Activated T-helper 2 cell treated with anti-CD3 and anti-CD28 coated beads, Interferon-gamma antibody, Interleukin-2, Interleukin-4, amounts not matched to agents 10 μg/mL and 5 μg/mL and 100 μg/mL, durations not matched to agents 14 hours and 24 hours and 36 hours (primary cell): Measurements from ENCODE around the gene TNFSF4. TPM values are rescaled to one million over a fixed set of nuclear protein-coding genes. Genes with fewer than 3 reads are reported as not detected.
A peak's percentile ranks its signal among the peaks of the same experiment; 100 is the strongest.
"Not testable (repeated sequence)": the region's sequence is repeated elsewhere in the genome, so short reads cannot be mapped to it uniquely, and the experiment has no call there.

Experiments
- DNase-seq: peaks from one replicate; pipeline ENCODE4 v3.0.0; 2021; ENCODE audit warnings: low spot score
- H3K27ac Mint-ChIP-seq: one replicate; pipeline ENCODE4 v1.8.0; 2021; ENCODE audit warnings: mixed read lengths
- H3K27me3 Mint-ChIP-seq: one replicate; pipeline ENCODE4 v1.8.0; 2021; ENCODE audit warnings: low read depth, mixed read lengths
- H3K36me3 Mint-ChIP-seq: one replicate; pipeline ENCODE4 v1.8.0; 2021; ENCODE audit warnings: low read depth, mixed read lengths
- H3K4me1 Mint-ChIP-seq: one replicate; pipeline ENCODE4 v1.8.0; 2021; ENCODE audit warnings: low read depth, mixed read lengths
- H3K4me3 Mint-ChIP-seq: one replicate; pipeline ENCODE4 v1.8.0; 2021; ENCODE audit warnings: low read depth, mild to moderate bottlenecking, moderate library complexity, mixed read lengths
- H3K9me3 Mint-ChIP-seq: one replicate; pipeline ENCODE4 v1.8.0; 2021; ENCODE audit warnings: mixed read lengths
- intact Hi-C: fragments of 100-400 bp; cut with micrococcal nuclease; formaldehyde crosslinking; loops from one replicate; pipeline ENCODE4 v1.15.1; 2023
- total RNA-seq: library from RNA; stranded (reverse); gene quantifications from 2 replicates; pipeline ENCODE4 v1.2.3, GENCODE V29; 2022

Gene TNFSF4
- 1.1 and 1.3 TPM in 2 replicates for total RNA-seq

DNA sequence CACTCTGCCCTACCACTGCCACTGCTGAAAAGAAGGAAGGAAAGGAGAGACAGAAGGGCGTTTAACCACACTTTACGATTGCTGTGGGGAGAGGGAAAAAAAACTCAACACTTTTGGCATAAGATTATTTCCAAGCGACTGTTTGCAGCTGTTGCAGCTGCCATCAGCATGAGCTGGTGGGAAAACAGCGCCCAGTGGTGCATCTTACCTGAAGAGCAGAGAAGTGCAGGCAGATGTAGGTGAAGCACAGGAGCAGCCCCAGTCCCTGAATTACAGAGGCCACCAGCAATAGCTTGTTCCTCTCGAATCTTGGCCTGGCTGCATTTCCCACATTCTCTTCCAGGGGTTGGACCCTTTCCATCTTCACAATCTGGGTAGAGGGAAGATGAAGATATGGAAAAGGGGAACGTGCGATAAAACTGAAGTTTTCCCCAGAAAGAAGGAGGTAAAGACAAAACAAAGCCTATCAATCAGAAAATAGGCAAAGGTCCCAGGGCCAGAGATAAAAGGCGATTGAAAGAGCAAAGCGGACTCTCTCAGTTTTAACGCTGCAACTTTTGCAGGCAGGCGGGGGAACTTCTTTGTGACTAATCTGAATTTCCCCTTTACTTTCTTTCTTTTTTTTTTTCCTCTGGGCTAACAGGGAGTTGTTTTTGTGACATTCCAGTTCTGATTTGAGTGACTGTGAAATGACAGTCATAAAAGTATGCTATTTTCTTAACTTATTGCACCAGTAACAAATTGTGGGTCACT lies at the start of gene TNFSF4:
TNFSF4 (minus strand) TSS at position 516 of the 753 bp plus-strand sequence; CDS start at position 361, 155 bp downstream.
- peaks cover 52% of the 10 kb centered on the region for H3K27me3 Mint-ChIP-seq
- H3K4me1 Mint-ChIP-seq = peaks cover 31% of the 10 kb centered on the region
- intact Hi-C loops = loop anchor here (1.0 to 10.0 kb wide), 5 partner anchors 12 to 562 kb away; no protein-coding TSS in a partner anchor
- no peaks in the 10 kb centered on the region for H3K9me3 Mint-ChIP-seq
- no peaks in the 10 kb centered on the region for H3K36me3 Mint-ChIP-seq
- no peak for DNase-seq
- H3K27ac Mint-ChIP-seq = no peak within 1 kb of the TSS
- peak within 1 kb of the TSS; percentile 61 for H3K4me3 Mint-ChIP-seq

DNA sequence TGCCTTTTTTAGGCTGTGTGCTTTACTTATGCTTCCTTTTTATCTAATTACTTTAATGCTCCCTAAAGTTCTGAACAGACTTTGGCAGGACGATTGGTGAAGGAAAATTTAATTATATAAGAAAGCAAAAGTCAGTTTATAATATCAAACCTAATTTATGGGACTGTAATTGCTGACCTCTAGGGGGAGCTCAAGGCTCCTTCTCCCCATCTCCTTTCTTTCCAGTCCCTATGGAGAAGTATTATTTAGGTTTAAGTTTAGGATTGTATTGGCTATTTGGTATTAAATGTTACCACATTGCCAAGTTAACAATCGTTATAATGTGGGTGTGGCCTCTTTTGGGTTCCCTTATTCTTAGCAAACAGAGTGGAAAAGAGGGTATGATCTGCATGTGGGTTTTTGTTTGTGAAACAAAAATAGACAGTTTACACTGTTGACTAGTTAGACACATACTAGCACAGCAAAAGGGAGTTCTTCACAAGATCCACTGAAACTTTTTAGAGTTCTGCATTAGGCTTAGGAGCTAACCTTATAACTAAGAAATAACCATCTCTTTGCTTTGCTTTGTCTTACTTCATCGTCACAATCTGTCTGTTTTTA lies 48.2 kb upstream of the TNFSF4 start:
- peaks cover 7% of the 10 kb centered on the region for H3K9me3 Mint-ChIP-seq
- H3K4me3 Mint-ChIP-seq = no peak overlapping the region
- no peak for DNase-seq
- H3K4me1 Mint-ChIP-seq = no peaks in the 10 kb centered on the region
- H3K27me3 Mint-ChIP-seq = peaks cover 6% of the 10 kb centered on the region
- no peaks in the 10 kb centered on the region for H3K36me3 Mint-ChIP-seq
- intact Hi-C loops = no loop called here
- no peak overlapping the region for H3K27ac Mint-ChIP-seq

DNA sequence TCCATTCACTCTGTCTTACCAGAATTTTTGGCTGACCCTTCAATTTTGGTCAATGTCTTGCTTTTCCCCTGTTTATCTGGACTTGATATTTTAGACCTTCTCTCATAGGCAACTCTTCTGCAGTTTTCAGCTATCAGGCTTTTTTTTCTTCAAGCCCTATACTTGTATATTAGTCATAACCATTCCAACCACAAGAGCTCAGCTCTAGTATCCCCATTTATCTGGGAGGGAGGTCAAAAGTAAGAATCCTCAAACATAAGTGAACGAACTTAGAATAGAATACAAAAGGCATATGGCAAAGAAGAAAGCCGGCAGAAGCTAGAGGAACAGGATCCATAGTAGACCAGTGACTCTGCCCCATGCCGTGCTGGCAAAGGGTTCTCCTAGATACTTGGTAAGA lies 45.9 kb upstream of the TNFSF4 start:
- Mint-ChIP-seq H3K27ac (no peak overlapping the region), H3K4me3 (no peak overlapping the region), H3K27me3 (peaks cover 4% of the 10 kb centered on the region), H3K4me1 (no peaks in the 10 kb centered on the region), H3K36me3 (no peaks in the 10 kb centered on the region), H3K9me3 (no peaks in the 10 kb centered on the region)
- no peak for DNase-seq
- intact Hi-C loops = no loop called here

- DNase-seq = no peak
- no peak overlapping the region for H3K27ac Mint-ChIP-seq
- peaks cover 4% of the 10 kb centered on the region for H3K27me3 Mint-ChIP-seq
- no peak overlapping the region for H3K4me3 Mint-ChIP-seq
- H3K4me1 Mint-ChIP-seq = no peaks in the 10 kb centered on the region
- H3K9me3 Mint-ChIP-seq = no peaks in the 10 kb centered on the region
- intact Hi-C loops = no loop called here
- no peaks in the 10 kb centered on the region for H3K36me3 Mint-ChIP-seq
These were observed 42.2 kb upstream of the TNFSF4 start for GRCh38 chr1:173249349-173249748.

- DNase-seq = no peak
- Mint-ChIP-seq H3K36me3 (no peaks in the 10 kb centered on the region), H3K9me3 (peaks cover 6% of the 10 kb centered on the region), H3K4me3 (no peak overlapping the region), H3K27me3 (peaks cover 4% of the 10 kb centered on the region), H3K4me1 (no peaks in the 10 kb centered on the region), H3K27ac (no peak overlapping the region)
- intact Hi-C loops = no loop called here
These were observed 41.3 kb upstream of the TNFSF4 start for GRCh38 chr1:173248247-173248940.

DNA sequence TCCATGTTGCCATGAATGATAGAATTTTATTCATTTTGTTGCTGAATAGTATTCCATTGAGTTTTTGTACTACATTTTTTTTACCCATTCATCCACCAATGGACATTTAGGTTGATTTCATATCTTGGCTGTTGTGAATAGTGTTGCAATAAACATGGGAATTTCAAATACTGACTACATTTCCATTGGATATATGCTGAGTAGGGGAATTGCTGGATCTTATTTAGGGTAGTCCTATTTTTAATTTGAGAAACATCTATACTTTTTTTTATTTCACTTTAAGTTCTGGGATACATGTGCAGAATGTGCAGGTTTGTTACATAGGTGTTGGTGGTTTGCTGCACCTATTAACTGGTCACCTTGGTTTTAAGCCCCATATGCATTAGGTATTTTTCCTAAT lies 38.8 kb upstream of the TNFSF4 start:
- DNase-seq = no peak
- Mint-ChIP-seq H3K36me3 (no peaks in the 10 kb centered on the region), H3K9me3 (peaks cover 27% of the 10 kb centered on the region), H3K27me3 (no peaks in the 10 kb centered on the region), H3K27ac (no peak overlapping the region), H3K4me1 (no peaks in the 10 kb centered on the region), H3K4me3 (no peak overlapping the region)
- intact Hi-C loops = no loop called here

GRCh38 chr1:173243300-173243699 lies 36.2 kb upstream of the TNFSF4 start:
- intact Hi-C loops = no loop called here
- DNase-seq = no peak
- peaks cover 36% of the 10 kb centered on the region for H3K9me3 Mint-ChIP-seq

DNA sequence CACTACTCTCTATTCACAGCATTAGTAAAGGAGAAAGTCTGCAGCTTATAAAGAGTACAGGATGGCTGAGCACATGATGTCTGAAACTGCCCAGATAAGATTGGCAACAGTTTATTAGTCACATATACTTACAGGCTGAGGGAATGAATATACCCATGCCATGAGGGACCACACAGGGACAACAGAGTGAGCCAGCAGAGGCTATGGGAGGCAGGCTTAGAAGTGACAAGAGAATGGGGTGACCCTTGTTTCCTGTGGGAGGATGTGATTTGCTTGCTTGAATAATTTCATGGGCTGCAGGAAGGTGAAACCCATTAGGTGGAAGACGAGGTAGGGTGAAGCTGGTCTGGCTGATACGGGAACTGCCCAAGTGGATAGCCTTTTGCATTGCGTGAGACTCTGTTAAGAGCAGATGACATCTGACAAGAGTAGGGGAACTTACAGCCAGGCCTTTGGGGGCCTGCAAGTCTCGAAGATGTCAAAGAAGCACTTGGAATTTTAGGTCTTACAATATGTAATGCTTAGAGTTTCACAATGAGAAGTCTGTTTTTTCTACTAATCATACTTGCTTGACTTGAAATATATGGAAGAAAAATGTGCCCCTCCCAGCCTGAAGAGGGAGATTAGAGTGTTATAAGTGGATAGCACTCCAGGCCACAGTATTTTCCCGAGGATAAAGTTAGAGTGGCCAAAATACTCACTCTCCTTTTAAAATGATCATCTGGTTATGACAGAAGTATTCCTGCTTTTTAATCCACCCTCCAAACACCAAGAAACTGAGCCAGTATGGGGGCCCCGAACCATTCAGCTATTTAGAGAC lies 34.6 kb upstream of the TNFSF4 start:
- Mint-ChIP-seq H3K4me3 (no peak overlapping the region), H3K4me1 (no peaks in the 10 kb centered on the region), H3K27me3 (no peaks in the 10 kb centered on the region), H3K27ac (no peak overlapping the region), H3K36me3 (no peaks in the 10 kb centered on the region), H3K9me3 (peaks cover 36% of the 10 kb centered on the region)
- no peak for DNase-seq
- intact Hi-C loops = no loop called here

More at GRCh38 chr1:173243300-173243699, 36.2 kb upstream of the TNFSF4 start:
- Mint-ChIP-seq H3K36me3 (no peaks in the 10 kb centered on the region), H3K4me3 (no peak overlapping the region), H3K27me3 (no peaks in the 10 kb centered on the region), H3K27ac (no peak overlapping the region), H3K4me1 (no peaks in the 10 kb centered on the region)

GRCh38 chr1:173240609-173241008 lies 33.5 kb upstream of the TNFSF4 start:
- H3K36me3 Mint-ChIP-seq = no peaks in the 10 kb centered on the region
- no peaks in the 10 kb centered on the region for H3K27me3 Mint-ChIP-seq
- H3K27ac Mint-ChIP-seq = no peak overlapping the region
- intact Hi-C loops = no loop called here
- peaks cover 36% of the 10 kb centered on the region for H3K9me3 Mint-ChIP-seq
- no peaks in the 10 kb centered on the region for H3K4me1 Mint-ChIP-seq
- H3K4me3 Mint-ChIP-seq = no peak overlapping the region
- no peak for DNase-seq

DNA sequence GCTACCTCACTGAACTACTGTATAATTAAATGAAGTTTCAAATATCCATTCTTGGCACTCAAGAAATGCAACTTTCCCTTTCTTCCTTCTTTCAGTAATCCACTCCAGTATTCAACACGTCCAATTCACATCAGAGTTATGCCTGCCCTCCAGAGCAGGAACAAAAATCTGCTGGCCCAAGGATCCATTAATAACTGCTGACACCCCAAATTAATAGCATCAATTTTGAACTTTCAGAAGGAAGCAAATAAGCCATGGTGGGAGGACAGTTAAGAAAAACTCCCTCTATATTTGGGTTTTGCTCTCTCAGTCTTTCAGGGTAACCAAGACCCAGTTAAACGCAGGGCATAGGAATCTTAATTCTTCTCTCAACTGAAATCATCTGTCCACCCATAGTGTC lies 31.9 kb upstream of the TNFSF4 start:
- no peak for DNase-seq
- H3K36me3 Mint-ChIP-seq = no peaks in the 10 kb centered on the region
- H3K4me3 Mint-ChIP-seq = no peak overlapping the region
- no peaks in the 10 kb centered on the region for H3K4me1 Mint-ChIP-seq
- H3K9me3 Mint-ChIP-seq = peaks cover 38% of the 10 kb centered on the region
- intact Hi-C loops = no loop called here
- H3K27ac Mint-ChIP-seq = no peak overlapping the region
- H3K27me3 Mint-ChIP-seq = no peaks in the 10 kb centered on the region

DNA sequence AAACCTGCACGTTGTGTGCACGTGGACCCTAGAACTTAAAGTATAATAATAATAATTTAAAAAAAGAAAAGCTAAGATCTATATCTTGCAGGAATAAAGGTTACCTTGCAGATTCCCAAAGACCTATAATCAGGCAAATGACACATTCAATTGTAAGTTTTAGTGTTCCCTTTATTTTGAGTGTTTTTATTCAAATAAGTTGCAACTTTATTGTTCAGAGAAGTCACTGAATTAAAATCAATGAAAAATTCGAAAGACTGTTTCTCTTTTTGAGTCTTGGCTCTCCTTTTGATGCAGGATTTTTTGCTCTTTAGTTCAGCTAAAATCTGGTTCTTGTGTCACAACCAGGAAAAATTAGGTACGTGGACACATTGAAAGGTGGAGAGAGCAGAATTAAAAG lies 27.8 kb upstream of the TNFSF4 start:
- Mint-ChIP-seq H3K9me3 (peaks cover 10% of the 10 kb centered on the region), H3K36me3 (no peaks in the 10 kb centered on the region), H3K4me1 (no peaks in the 10 kb centered on the region), H3K27me3 (peaks cover 2% of the 10 kb centered on the region), H3K27ac (no peak overlapping the region), H3K4me3 (no peak overlapping the region)
- intact Hi-C loops = no loop called here
- no peak for DNase-seq

DNA sequence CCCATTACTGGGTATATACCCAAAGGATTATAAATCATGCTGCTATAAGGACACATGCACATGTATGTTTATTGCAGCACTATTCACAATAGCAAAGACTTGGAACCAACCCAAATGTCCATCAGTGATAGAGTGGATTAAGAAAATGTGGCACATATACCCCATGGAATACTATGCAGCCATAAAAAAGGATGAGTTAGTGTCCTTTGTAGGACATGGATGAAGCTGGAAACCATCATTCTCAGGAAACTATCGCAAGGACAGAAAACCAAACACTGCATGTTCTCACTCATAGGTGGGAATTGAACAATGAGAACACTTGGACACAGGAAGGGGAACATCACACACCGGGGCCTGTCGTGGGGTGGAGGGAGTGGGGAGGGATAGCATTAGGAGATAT lies 27.3 kb upstream of the TNFSF4 start:
- H3K27me3 Mint-ChIP-seq, H3K36me3 Mint-ChIP-seq, H3K4me3 Mint-ChIP-seq, H3K4me1 Mint-ChIP-seq, H3K27ac Mint-ChIP-seq, intact Hi-C loops, DNase-seq: not testable (repeated sequence)
- H3K9me3 Mint-ChIP-seq = peaks cover 11% of the 10 kb centered on the region
